Hematopoietic multipotent progenitor cell (in vitro differentiated cells): Measurements from ENCODE around the gene PIAS1. TPM values are rescaled to one million over a fixed set of nuclear protein-coding genes. Genes with fewer than 3 reads are reported as not detected.
"Not testable (repeated sequence)": the region's sequence is repeated elsewhere in the genome, so short reads cannot be mapped to it uniquely, and the experiment has no call there.

Experiments
- DNase-seq, 3 donors: peaks; one replicate each; pipeline ENCODE4 v3.0.0-alpha.2; 2011 to 2015; ENCODE audit warnings: low read depth in 2 of 3, low spot score in 2 of 3
- total RNA-seq: library from RNA; depleted of rRNA; stranded (reverse); fragments of >200 nt; gene quantifications from one replicate; pipeline ENCODE4 v1.2.3, GENCODE V29; 2012

The PIAS1 gene
- total RNA-seq, result 37.7 TPM

- DNase-seq, result peak; percentile 86 to 95 (median 91)
Observed at GRCh38 chr15:68053701-68054627, at the start of gene PIAS1. Gene PIAS1, plus strand, starts transcription at chr15:68054315. Its CDS starts 12 bp downstream, at chr15:68054327.

- not testable (repeated sequence) for DNase-seq
Observed at GRCh38 chr15:68007642-68008041, 46.5 kb upstream of the PIAS1 start.

GRCh38 chr15:68010361-68011153 is 43.6 kb upstream of the PIAS1 start:
- no peak for DNase-seq

GRCh38 chr15:68012911-68013310 is 41.2 kb upstream of the PIAS1 start:
- DNase-seq, result no peak

- DNase-seq, result no peak
Observed at GRCh38 chr15:68014219-68014618, 39.9 kb upstream of the PIAS1 start.

- no peak for DNase-seq
Observed at GRCh38 chr15:68015244-68015643, 38.9 kb upstream of the PIAS1 start.

- no peak for DNase-seq
Observed at GRCh38 chr15:68017201-68017600, 36.9 kb upstream of the PIAS1 start.

GRCh38 chr15:68018797-68019444 is 35.2 kb upstream of the PIAS1 start:
- no peak for DNase-seq

- no peak for DNase-seq
Observed at GRCh38 chr15:68019814-68020525, 34.1 kb upstream of the PIAS1 start.

GRCh38 chr15:68020685-68021084 is 33.4 kb upstream of the PIAS1 start:
- no peak for DNase-seq

GRCh38 chr15:68022061-68022460 is 32.1 kb upstream of the PIAS1 start:
- DNase-seq, result no peak

GRCh38 chr15:68023307-68024101 is 30.6 kb upstream of the PIAS1 start:
- no peak for DNase-seq

- DNase-seq, result no peak
Observed at GRCh38 chr15:68025835-68026424, 28.2 kb upstream of the PIAS1 start.

- DNase-seq, result no peak
Observed at GRCh38 chr15:68027388-68027787, 26.7 kb upstream of the PIAS1 start.

GRCh38 chr15:68028137-68028887 is 25.8 kb upstream of the PIAS1 start:
- DNase-seq, result no peak

GRCh38 chr15:68028888-68029207 is 25.3 kb upstream of the PIAS1 start:
- DNase-seq, result no peak

GRCh38 chr15:68029959-68030358 is 24.2 kb upstream of the PIAS1 start:
- DNase-seq, result no peak

- peak in 1 of 3 donors; percentile 27 for DNase-seq
Observed at GRCh38 chr15:68031404-68031803, 22.7 kb upstream of the PIAS1 start.

- DNase-seq, result peak in 1 of 3 donors; percentile 28
Observed at GRCh38 chr15:68032672-68033071, 21.4 kb upstream of the PIAS1 start.
